ENCODE results near the gene MYO7A. TPM values are rescaled to one million over a fixed set of nuclear protein-coding genes. Genes with fewer than 3 reads are reported as not detected.

The MYO7A gene
- total RNA-seq, 1 donor from 2014 or later, result 8.3 TPM

DNA sequence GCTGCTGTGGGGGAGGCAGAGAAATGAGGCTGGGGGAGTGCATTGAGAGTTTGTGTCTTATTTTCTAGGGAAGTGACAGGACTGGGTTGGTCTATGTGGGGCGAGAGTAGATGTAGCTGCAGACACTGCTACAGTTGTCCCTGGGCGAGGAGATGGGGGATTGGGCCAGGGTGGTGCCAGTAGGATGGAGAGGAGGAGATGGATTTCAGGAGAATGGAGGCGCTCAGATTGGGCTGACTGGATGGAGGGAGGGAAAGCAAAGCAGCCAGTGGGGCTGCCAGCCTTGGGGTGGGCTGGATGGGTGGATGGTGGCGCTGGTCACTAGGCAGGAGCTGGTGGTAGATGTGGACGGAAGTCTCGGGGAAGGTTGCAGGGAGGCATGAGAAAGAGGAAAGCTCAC lies 16.1 kb upstream of the MYO7A start:
- no peak for DNase-seq (ENCODE audit: low read depth in 2 of 2)

DNA sequence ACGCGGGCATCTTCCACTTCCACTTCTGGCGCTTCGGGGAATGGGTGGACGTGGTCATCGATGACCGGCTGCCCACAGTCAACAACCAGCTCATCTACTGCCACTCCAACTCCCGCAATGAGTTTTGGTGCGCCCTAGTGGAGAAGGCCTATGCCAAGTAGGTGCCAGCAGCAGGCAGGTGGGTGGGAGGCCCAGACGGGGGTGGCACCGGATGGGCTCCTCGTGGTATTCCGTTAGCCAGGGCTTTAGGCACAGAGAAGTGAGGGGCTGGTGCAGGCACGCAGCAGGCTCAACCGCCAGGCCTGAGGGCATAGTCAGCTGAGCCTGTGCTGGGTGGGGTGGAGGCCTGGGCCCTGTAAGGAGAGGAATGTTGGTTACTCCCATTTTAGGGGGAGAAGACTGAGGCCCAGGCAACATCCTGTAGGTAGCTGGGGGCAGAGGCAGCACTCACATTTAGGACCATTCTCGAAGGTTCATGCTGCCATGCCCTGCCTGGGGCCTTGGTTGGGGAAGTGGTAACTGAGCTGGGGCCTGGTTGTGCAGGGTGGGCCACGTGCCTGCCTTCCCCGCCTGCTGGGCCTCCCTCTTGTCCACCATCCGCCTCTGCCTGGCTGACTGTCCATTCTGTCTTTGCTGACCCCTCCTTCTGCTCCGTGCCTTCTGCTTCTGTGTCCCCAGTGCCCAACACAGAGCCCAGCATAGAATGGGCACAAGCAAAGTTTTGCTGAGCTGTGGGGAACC lies 15.2 kb upstream of the MYO7A start:
- DNase-seq (ENCODE audit: low read depth in 2 of 2), result no peak

DNA sequence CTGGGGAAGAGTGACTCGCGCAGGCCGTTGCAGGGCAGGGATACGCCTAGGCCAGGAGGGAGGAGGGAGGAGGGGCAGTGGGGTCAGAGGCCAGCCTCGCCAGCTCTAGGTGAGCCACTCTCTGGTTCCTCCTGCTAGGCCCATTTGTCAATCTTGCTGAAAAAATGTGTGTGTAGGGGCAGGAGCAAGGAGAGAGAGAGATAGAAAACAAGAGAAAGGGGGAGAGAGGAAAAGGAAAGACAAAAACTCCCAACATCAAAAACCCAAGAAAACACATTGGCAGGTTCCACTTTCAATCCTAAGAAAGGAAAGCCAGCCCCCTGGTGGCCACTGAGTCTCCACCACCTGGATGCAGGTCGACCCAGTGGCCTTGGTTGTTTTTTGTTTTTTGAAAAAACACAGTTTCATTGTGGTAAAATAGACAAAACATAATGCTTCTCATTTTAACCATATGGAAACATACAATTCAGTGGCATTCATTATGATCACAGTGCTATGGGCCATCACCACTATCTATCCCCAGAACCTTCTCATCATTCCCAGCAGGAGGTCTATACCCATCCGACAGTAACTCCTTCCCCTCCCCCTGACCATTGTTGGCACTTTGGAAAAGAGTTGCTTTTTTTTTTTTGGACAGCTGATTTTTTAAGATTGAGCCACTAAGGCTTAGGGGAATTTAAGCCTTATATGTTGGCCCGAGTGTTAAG lies 14.5 kb upstream of the MYO7A start:
- peak in 1 of 2 donors; percentile 50 for DNase-seq (ENCODE audit: low read depth in 2 of 2)

DNA sequence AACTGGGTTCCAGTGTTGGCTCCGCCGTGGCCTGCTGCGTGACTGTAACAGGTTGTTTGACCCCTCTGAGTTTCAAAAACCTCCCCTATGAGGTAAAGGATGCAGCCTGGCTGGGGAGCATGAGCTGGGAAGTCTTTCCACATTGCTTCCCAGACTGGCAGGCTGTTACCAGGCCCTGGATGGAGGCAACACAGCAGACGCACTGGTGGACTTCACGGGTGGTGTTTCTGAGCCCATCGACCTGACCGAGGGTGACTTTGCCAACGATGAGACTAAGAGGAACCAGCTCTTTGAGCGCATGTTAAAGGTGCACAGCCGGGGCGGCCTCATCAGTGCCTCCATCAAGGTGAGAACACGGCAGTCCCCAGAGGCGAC lies 14.0 kb upstream of the MYO7A start:
- DNase-seq (ENCODE audit: low read depth in 2 of 2), result no peak

DNA sequence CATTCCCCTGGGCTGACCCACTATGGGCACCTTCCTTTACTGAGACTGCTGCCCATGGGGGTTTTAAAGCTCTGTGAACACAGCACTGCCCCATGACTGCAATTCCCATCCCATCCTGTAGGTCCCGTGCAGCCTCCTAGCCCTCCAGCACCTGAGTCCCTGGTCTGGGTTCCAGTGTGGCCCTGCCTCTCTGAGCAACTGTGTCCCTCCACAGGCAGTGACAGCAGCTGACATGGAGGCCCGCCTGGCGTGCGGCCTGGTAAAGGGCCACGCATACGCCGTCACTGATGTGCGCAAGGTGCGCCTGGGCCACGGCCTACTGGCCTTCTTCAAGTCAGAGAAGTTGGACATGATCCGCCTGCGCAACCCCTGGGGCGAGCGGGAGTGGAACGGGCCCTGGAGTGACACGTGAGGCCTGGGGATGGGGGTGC lies 12.8 kb upstream of the MYO7A start:
- no peak for DNase-seq (ENCODE audit: low read depth in 2 of 2)

DNA sequence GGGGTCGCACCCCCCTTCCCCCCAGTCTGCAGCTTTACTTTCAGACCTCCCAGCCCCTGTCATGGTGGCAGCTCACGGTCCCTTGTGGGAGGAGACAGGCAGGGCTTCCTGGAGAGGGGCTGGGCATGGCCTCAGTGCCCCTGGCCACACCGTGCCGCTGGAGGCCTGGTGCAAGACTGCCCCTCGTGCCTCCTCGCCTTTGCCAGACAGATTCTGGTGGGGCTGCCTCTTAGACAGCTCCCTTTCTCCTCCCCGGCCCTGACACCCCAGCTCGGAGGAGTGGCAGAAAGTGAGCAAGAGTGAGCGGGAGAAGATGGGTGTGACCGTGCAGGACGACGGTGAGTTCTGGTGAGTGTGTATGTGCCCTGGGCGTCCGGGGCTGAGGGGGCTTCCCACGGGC lies 12.1 kb upstream of the MYO7A start:
- no peak for DNase-seq (ENCODE audit: low read depth in 2 of 2)

DNA sequence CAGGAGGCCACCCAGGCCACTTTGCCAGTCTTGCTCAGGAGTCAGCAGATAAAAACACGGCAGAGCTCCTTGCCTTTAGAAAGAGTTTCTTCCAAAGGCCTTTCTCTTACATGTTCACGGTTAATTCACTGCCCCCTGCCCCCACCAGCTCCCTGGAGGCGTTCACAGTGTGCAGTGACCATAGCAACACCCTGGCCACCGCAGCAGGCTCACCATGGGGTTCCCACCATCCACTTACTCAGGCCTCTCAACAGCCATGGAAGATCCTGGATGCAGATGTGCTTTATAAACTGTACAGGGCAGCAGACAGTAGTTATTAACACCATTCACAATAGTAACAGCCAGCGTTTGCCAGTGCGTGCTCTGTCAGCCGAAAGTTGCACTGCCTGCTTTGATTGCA lies 10.6 kb upstream of the MYO7A start:
- no peak for DNase-seq (ENCODE audit: low read depth in 2 of 2)

DNA sequence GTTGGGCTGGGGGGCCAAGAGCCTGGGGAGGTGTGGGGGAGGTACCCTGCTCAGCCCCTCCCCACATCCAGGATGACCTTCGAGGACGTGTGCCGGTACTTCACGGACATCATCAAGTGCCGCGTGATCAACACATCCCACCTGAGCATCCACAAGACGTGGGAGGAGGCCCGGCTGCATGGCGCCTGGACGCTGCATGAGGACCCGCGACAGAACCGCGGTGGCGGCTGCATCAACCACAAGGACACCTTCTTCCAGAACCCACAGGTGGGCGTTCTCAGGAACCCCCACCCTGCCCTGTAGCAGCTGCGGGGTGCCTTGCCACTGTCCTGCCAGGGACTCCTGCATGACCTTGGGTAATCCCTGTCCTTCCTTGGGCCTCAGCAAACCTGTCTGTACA lies 10.0 kb upstream of the MYO7A start:
- DNase-seq (ENCODE audit: low read depth in 2 of 2), result no peak

DNA sequence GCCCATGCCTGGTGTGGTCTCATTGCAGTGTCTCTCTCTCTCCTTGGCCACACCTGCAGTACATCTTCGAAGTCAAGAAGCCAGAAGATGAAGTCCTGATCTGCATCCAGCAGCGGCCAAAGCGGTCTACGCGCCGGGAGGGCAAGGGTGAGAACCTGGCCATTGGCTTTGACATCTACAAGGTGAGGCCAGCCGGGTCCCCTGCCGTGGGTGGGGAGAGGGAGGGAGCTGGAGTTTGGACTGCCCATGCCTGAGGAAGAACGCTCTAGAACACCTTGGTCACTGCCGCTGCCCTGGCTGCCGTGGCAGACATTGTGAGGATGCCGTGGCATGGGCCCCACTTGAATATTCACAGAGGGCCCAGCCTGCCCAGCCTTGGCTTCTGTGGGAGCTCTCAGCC lies 9.1 kb upstream of the MYO7A start:
- no peak for DNase-seq (ENCODE audit: low read depth in 2 of 2)

DNA sequence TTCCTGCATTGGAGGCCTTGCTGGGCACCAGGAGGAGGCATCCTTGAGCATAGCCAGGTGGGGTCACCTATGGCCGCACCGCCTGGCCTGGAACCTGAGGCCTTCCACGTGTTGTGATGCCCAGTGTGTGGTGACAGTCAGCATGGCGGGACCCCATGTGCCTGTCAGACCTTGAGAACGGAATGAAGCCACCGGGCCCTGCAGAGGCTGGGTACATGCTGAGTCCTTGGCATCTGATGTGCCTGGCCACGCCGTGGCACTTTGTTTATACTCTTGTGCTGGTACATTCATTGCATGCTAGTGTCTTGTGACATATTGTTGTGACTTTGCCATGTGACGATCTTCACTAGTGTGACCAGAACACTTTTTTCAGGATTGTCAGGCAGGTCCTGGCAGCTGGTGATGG lies 8.5 kb upstream of the MYO7A start:
- no peak for DNase-seq (ENCODE audit: low read depth in 2 of 2)

DNA sequence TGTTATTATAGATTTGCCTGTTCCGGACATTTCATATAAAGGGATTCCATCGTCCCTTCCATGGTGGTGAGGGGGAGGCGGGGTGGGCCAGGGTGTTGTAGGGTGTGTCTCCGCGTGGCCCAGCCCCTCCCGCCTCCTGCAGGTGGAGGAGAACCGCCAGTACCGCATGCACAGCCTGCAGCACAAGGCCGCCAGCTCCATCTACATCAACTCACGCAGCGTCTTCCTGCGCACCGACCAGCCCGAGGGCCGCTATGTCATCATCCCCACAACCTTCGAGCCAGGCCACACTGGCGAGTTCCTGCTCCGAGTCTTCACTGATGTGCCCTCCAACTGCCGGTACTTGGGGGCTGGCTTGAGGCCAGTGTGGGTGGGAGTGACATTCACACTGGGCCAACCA lies 7.5 kb upstream of the MYO7A start:
- no peak for DNase-seq (ENCODE audit: low read depth in 2 of 2)

DNA sequence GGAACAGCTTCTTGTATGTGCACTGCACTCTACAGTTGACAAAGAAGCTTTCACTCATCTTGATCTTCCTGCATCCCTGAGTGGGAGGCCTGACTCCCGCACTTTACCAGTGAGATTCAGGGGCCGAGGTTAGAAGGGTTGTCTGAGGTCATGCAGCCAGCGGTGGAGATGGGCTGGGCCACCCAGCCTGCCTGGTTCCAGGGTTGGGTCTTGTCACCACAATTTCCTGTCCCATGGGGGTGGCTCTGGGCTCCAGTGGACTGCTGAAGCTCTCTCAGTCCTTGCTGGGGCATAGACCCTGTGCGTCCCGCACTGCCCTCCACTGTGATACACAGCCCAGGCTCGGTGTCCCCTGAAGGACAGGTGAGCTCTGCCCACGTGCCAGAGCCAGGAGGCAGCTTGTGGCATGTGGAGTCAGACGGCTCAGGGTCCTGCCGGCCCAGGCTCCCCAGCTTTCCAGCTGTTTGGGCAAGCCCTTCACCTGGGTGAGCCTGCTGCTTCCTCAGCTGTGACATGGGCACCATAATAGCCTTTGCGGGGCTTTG lies 6.9 kb upstream of the MYO7A start:
- DNase-seq (ENCODE audit: low read depth in 2 of 2), result no peak

DNA sequence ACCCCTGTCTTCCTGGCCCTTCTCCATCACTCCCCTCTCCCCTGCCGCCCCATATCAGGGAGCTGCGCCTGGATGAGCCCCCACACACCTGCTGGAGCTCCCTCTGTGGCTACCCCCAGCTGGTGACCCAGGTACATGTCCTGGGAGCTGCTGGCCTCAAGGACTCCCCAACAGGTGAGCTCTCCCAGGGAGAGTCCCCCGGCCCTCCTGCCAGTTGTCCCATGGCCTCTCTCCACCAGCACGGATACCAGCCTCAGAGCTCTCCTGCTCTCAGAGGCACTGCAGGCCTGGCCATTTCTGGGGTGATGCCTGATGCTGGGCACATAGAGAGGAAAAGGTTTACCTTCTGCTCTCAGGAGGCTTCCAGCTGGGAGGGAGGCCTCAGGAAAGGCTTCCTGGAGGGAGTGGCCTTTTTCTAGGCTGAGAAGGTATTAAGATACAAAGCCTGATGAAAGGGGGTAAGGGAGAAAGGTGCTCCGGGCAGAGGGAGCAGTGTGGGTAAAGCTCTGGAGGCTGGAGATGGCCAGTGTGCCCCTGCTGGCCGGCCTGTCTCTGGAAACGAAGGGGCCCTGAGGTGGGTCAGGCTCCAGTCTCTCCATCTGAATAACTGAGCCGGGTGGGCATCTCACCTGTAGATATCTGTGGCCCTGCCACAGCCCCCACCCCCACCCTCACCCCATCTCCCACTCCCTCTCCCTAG lies 6.0 kb upstream of the MYO7A start:
- no peak for DNase-seq (ENCODE audit: low read depth in 2 of 2)

DNA sequence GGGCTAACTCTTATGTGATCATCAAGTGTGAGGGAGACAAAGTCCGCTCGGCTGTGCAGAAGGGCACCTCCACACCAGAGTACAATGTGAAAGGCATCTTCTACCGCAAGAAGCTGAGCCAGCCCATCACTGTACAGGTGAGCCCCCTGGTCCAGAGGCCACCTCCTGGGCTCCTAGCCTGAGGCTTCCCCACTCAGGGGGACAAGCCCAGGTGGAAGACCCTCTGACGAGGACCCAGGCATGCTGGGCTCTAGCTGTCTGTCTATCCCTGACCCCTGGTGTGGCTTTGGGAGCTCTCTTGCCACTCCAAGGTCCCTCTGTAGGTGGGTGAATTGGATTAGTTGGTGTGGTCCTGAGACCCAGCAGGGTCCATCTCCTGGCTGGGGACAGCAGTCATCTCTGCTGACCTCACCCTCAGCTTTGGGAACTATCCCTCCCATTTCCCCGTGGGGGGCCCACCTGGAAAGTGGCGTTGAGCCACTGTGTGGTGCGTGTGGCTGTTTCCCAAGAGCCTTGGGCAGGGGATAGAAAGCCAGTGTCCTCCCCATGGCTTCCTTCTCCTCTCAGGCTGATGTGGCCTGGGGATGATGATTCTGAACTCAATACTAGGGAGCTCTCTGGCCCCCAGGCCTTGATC lies 5.4 kb upstream of the MYO7A start:
- no peak for DNase-seq (ENCODE audit: low read depth in 2 of 2)

DNA sequence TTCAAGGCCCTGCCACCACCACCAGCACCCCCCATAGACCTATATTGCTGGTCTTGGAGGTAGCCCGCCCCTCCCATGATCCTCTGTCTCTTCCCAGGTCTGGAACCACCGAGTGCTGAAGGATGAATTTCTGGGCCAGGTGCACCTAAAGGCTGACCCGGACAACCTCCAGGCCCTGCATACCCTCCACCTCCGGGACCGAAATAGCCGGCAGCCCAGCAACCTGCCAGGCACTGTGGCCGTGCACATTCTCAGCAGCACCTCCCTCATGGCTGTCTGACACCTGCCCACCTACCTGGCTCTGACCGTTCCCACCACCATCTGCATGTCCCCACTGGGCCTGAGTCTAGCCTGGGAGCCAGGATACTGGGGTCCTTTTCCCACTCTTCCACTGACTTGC lies 4.5 kb upstream of the MYO7A start:
- no peak for DNase-seq (ENCODE audit: low read depth in 2 of 2)

DNA sequence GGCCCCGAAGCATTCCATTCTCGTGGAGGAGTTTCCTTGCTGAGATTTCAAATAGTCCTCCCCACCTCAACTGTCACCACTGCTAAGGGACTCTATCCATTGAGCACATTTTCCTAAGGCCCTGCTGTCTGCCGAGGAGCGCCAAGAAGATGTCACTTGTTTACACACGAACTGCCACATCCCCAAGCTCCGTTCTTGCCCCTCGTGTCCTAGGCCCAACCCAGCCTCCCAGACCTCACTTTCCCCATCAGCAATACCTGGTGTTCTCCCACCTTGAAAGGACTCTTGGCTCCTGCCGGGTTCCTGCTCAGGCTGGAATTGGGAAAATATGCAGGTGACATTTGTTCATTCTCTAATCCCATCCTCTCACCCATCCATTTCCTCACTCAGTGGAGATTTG lies 4.0 kb upstream of the MYO7A start:
- DNase-seq (ENCODE audit: low read depth in 2 of 2), result no peak

DNA sequence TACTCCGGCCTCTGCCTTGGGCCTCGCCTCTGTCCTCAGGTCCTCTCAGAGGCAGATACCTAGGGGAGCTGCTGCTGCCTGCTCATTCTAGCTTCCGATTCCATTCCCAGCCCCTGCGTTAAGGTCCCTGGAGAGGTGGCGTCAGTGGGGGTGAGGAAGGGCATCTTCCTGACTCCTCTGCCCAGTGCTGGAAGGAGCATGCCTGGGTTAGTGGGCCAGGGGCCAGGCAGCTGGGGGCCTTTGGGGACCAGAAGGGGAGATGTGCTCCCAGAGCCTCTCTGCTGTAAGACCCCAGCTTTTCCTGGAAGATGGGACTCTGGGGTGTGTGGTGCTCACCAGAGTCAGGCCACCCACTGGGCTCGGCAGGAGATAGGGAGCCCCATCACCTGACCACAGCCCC lies 3.6 kb upstream of the MYO7A start:
- DNase-seq (ENCODE audit: low read depth in 2 of 2), result no peak

DNA sequence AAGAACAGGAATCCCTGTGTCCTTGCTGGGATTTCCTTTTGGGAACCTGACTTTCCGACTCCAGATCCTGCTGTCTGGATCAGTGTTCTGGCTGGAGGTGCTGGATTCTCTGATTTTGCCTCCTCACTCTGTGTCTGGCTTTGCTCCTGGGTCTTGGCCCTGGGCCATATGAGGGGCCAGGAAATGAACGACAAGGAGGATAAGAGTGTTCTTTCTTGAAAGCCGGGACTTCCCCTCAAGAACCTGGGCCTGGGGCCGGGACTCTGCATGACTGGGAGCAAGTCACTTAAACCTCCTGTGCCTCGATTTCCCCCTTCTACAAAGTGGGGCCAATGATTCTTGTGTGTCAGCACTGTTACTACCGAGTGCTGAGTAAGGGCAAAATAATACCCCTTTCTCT lies 2.9 kb upstream of the MYO7A start:
- no peak for DNase-seq (ENCODE audit: low read depth in 2 of 2)

DNA sequence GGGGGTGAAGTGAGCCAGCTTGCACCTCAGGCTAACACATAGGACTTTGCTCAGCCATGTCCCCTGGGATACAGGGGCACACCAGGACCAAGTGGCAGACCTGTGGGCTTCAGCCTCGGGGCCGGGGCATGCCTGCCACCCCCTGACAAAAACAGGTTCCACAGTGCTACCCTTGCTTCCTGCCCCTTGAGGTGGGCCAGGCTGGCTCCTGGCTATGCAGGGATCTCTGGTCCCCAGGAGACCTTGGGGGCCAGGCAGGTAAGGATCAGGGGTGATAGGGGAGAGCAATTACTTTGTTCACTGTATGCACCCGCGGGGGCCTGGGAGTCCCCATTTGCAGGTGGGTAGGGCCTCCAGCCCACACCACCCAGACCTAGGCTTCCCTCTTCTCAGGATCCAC lies 2.4 kb upstream of the MYO7A start:
- no peak for DNase-seq (ENCODE audit: low read depth in 2 of 2)

DNA sequence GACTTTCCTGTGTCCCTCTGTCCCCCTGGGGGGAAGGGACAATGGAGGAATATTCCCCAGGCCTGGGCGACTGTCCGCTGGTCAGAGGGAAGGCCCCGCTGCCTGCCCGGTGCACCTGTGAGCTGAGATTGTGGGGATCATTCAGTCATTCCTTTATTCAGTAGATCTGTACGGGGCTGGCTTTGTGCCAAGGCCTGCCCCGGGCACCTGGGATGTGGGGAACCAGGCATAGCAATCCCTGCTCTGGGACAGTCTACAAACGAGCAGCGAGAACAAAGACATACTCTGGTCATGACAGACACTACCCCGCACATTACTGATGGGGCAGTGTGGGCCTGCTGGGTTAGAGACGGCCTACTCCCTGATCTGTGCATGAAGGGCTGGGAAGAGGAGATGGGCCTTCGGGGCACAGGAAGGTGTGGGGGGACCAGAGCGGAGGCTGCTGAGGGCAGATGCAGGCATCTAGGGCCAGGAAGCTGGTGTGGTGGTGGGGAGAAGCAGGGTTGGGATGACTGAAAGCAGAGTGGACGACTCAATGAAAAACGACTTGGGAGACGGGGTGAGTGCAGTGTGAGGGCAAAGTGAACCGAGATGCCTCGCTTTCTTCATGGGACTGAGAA lies 1.8 kb upstream of the MYO7A start:
- no peak for DNase-seq (ENCODE audit: low read depth in 2 of 2)

DNA sequence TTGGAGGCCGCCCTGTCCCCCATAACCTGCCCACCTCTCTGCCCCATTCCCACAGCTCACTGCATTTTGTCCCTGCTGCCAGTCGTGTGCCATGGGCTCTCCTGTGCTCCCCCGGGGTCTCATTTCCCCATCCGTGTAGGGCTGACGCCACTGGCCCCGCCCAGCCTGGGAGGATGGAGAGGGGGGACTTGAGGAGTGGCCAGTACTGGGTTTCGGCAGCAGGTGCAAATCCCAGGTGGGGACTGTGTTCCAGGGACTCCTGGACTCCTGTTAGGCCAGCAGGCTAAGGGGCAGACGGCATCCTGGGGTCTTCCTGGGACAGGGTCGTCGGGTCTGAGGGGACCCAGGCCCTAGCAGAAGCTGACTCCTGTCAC lies 1.2 kb upstream of the MYO7A start:
- no peak for DNase-seq (ENCODE audit: low read depth in 2 of 2)
